HepG2 (cell line): ENCODE data around the gene SEC16A. TPM values are rescaled to one million over a fixed set of nuclear protein-coding genes. Genes with fewer than 3 reads are reported as not detected.
A peak's percentile ranks its signal among the peaks of the same experiment; 100 is the strongest.

Experiments used
- ATAC-seq: fragments of 200-7000 bp; cut with Tn5 transposase; 3 replicates; pipeline ENCODE4 v1.9.1; 2020; ENCODE audit warnings: mild to moderate bottlenecking, moderate library complexity
- BruUV-seq: library from RNA; stranded (reverse); fragments of 400-500 nt; replicated peaks from 2 replicates; lab custom pipeline; 2021; lab: Mats Ljungman, UMichigan
- CTCF ChIA-PET: fragments of 300-600 bp; formaldehyde crosslinking; extraction: SDS; loops from one replicate; lab custom pipeline; 2021; ENCODE audit warnings: low total read pairs, inconsistent platforms, low intra/inter-chr PET ratio; lab: Yijun Ruan, JAX
- POLR2A ChIA-PET: fragments of 350-600 bp; sonication (Branson Sonifier 250); formaldehyde crosslinking; loops from one replicate; lab custom pipeline; 2020; ENCODE audit warnings: antibody characterized with exemption, inconsistent platforms; lab: Yijun Ruan, JAX
- DNase-seq: peaks from one replicate; pipeline ENCODE4 v3.0.0-alpha.2; 2015; ENCODE audit warnings: low spot score
- FAIRE-seq: peaks from 3 replicates; lab custom pipeline; 2011; peaks lifted over from hg19 to GRCh38; lab: Jason Lieb, UNC
- H2AFZ ChIP-seq: one replicate; pipeline ENCODE4 v1.6.1; 2011; ENCODE audit warnings: low read length, inconsistent platforms
- H3K27ac ChIP-seq: fragments of 300-600 bp; 3 replicates; pipeline ENCODE4 v1.8.0; 2011; ENCODE audit warnings: mixed run types, mild to moderate bottlenecking, mixed read lengths, low read length, inconsistent platforms; ENCODE audit not compliant: insufficient read depth; ENCODE audit errors: extremely low read length
- H3K27me3 ChIP-seq, 2 experiments: fragments of 200-600 bp in 1 of 2; 2 replicates in 1 of 2; 3 replicates in 1 of 2; pipeline versions ENCODE4 v1.6.0 to v1.8.0; 2011; ENCODE audit warnings: low read length in 2 of 2, mild to moderate bottlenecking in 2 of 2, moderate library complexity in 2 of 2, inconsistent platforms in 1 of 2; ENCODE audit not compliant: insufficient read depth in 2 of 2, control insufficient read depth in 1 of 2
- H3K36me3 ChIP-seq, 2 experiments: fragments of 200-600 bp in 1 of 2; replicated peaks in 1 of 2; 2 replicates in 1 of 2; 3 replicates in 1 of 2; pipeline versions ENCODE4 v1.5.1 to v1.8.0; 2011; ENCODE audit warnings: low read length in 2 of 2, inconsistent platforms in 1 of 2; ENCODE audit not compliant: insufficient read depth in 2 of 2, control insufficient read depth in 1 of 2
- H3K4me1 ChIP-seq: 2 replicates; pipeline ENCODE4 v1.5.1; 2012; ENCODE audit warnings: low read length, inconsistent platforms; ENCODE audit not compliant: insufficient read depth
- H3K4me2 ChIP-seq: 2 replicates; pipeline ENCODE4 v1.6.0; 2011; ENCODE audit warnings: low read depth, low read length, inconsistent platforms
- H3K4me3 ChIP-seq, 3 experiments: fragments of 200-600 bp in 1 of 3; sonication (generic), shearing (Covaris generic) in 1 of 3; replicated peaks in 1 of 3; 2 replicates each; pipeline ENCODE4 v1.5.1; 2011 to 2016; ENCODE audit warnings: low read length in 3 of 3, inconsistent platforms in 2 of 3, low read depth in 2 of 3, mild to moderate bottlenecking in 2 of 3, control low read depth in 1 of 3, mixed read lengths in 1 of 3; ENCODE audit not compliant: insufficient read depth in 1 of 3
- H3K79me2 ChIP-seq: one replicate; pipeline ENCODE4 v1.6.1; 2011; ENCODE audit warnings: low read length, inconsistent platforms; ENCODE audit not compliant: insufficient read depth
- H3K9ac ChIP-seq: 2 replicates; pipeline ENCODE4 v1.6.0; 2011; ENCODE audit warnings: mild to moderate bottlenecking, low read depth, low read length, inconsistent platforms; ENCODE audit not compliant: insufficient read depth
- H3K9me3 ChIP-seq: 2 replicates; pipeline ENCODE4 v1.5.1; 2012; ENCODE audit warnings: mild to moderate bottlenecking, low read length
- H4K20me1 ChIP-seq: 2 replicates; pipeline ENCODE4 v1.6.0; 2011; ENCODE audit warnings: inconsistent platforms, mild to moderate bottlenecking, low read length, moderate library complexity; ENCODE audit not compliant: insufficient read depth
- AGO2 ChIP-seq: fragments of 200-400 bp; formaldehyde crosslinking; optimal IDR thresholded peaks from 2 replicates; pipeline ENCODE3; 2017; ENCODE audit warnings: mild to moderate bottlenecking, low read depth, low read length, moderate library complexity
- IRF9 ChIP-seq: sonication (generic); formaldehyde crosslinking; IDR thresholded peaks from 2 replicates; pipeline ENCODE4 v1.8.0; 2022; ENCODE audit warnings: missing genetic modification reagents, mild to moderate bottlenecking, borderline replicate concordance
- MNT ChIP-seq: fragments of 450-650 bp; IDR thresholded peaks from 2 replicates; pipeline ENCODE4 v1.6.1; 2016
- RBFOX2 ChIP-seq: fragments of 200-400 bp; formaldehyde crosslinking; IDR thresholded peaks from 2 replicates; pipeline ENCODE4 v1.6.1; 2017; ENCODE audit warnings: low read depth, mild to moderate bottlenecking, low read length
- RBM39 ChIP-seq: fragments of 200-400 bp; formaldehyde crosslinking; IDR thresholded peaks from one replicate; pipeline ENCODE4 v1.6.1; 2018; ENCODE audit warnings: antibody characterized with exemption, mild to moderate bottlenecking, low read depth, low read length; ENCODE audit not compliant: poor library complexity, severe bottlenecking
- SMARCC2 ChIP-seq: fragments of 450-650 bp; IDR thresholded peaks from 2 replicates; pipeline ENCODE4 v1.6.1; 2017; ENCODE audit warnings: antibody characterized with exemption, mild to moderate bottlenecking
- ZBTB8A ChIP-seq: sonication (generic); formaldehyde crosslinking; IDR thresholded peaks from 2 replicates; pipeline ENCODE4 v1.4.0; 2020; ENCODE audit warnings: mild to moderate bottlenecking, low read depth, missing genetic modification reagents, borderline replicate concordance
- ZMYM3 ChIP-seq: sonication (generic); formaldehyde crosslinking; IDR thresholded peaks from 2 replicates; pipeline ENCODE4 v1.5.1; 2020; ENCODE audit warnings: mild to moderate bottlenecking, missing genetic modification reagents
- ZNF441 ChIP-seq: sonication (generic); formaldehyde crosslinking; IDR thresholded peaks from 2 replicates; pipeline ENCODE4 v1.7.0; 2021; ENCODE audit warnings: missing genetic modification reagents, borderline replicate concordance
- ZNF784 ChIP-seq: sonication (generic); formaldehyde crosslinking; IDR thresholded peaks from 2 replicates; pipeline ENCODE4 v1.5.1; 2020; ENCODE audit warnings: missing genetic modification reagents, mild to moderate bottlenecking, borderline replicate concordance
- ZSCAN29 ChIP-seq: sonication (generic); formaldehyde crosslinking; conservative IDR thresholded peaks from 2 replicates; pipeline ENCODE4 v1.4.0; 2020; ENCODE audit warnings: mild to moderate bottlenecking, missing genetic modification reagents
- WGBS: methylation state at CpG from one replicate; pipeline ENCODE4 v1.1.6; 2017; ENCODE audit warnings: low lambda C conversion rate; 5-methylcytosine and 5-hydroxymethylcytosine counted together
- in situ Hi-C: cut with HindIII; loops from 2 replicates; pipeline ENCODE4 v1.10.0; 2017; ENCODE audit warnings: low pct_unique_long_range_greater_than_20kb; ENCODE audit not compliant: extremely low pct_ligation_motif_present
- intact Hi-C: fragments of 100-400 bp; cut with micrococcal nuclease; formaldehyde crosslinking; loops from one replicate; pipeline ENCODE4 v1.10.0; 2022; ENCODE audit not compliant: unreplicated experiment
- polyA plus RNA-seq, 8 experiments: library from polyadenylated mRNA; depleted of rRNA in 3 of 8; stranded (reverse) in 7 of 8; unstranded in 1 of 8; fragments of >200 nt; fragmentation: Illumina TruSeq in 4 of 8; extraction: Trizol in 4 of 8; gene quantifications; 2 replicates each; pipeline versions ENCODE4 v1.2.1 to v1.2.3, GENCODE V29; 2011 to 2016; ENCODE audit warnings: low read depth in 4 of 8, missing spikeins in 1 of 8, mixed read lengths in 1 of 8; ENCODE audit not compliant: insufficient read depth in 1 of 8
- total RNA-seq, 5 experiments: library from RNA; depleted of rRNA; stranded (reverse); fragments of >200 nt; fragmentation: Illumina TruSeq; extraction: Trizol; gene quantifications; 2 replicates each; pipeline ENCODE4 v1.2.3, GENCODE V29; 2016; ENCODE audit warnings: low read depth in 1 of 5

Gene SEC16A
- total and polyA plus RNA-seq, 2 of the 13 experiments (the other 11 are each of a cell fraction or from before 2014, with no cell fraction given): 15.9 to 18.9 TPM

- in situ Hi-C loops: no loop called here
- Histone ChIP-seq H3K9ac (no peak overlapping the region), H3K4me3 (no peak overlapping the region), H3K36me3 (peaks cover 31 to 62% of the 10 kb centered on the region in 2 experiments), H3K9me3 (no peaks in the 10 kb centered on the region)
- FAIRE-seq: no peak
- peak; percentile 38 for TF ChIP-seq AGO2
- TF ChIP-seq RBFOX2: peak; percentile 63
- TF ChIP-seq ZNF441 (CRISPR knock-in tag): no peak
- TF ChIP-seq, all 625 proteins: peak for 2
- Histone ChIP-seq H3K27me3 (no peaks in the 10 kb centered on the region), H3K27ac (no peak overlapping the region), H3K79me2 (no peaks in the 10 kb centered on the region), H3K4me1 (no peaks in the 10 kb centered on the region), H2AFZ (no peak overlapping the region), H4K20me1 (no peaks in the 10 kb centered on the region), H3K4me2 (no peak overlapping the region)
- ChIA-PET POLR2A (no interaction called here), CTCF (no interaction called here)
- BruUV-seq: no TSS peak
- no peak for DNase-seq
- ATAC-seq: no peak
- 100% methylated on average over 11 of the region's 21 CpGs for WGBS
- intact Hi-C loops: no loop called here
These were observed 61.0 kb downstream of the SEC16A start for GRCh38 chr9:136421791-136422190.

- Histone ChIP-seq H3K4me1 (no peaks in the 10 kb centered on the region), H3K4me2 (no peak overlapping the region), H3K9ac (no peak overlapping the region), H3K79me2 (peaks cover under 1% of the 10 kb centered on the region), H3K4me3 (no peak overlapping the region), H3K9me3 (no peaks in the 10 kb centered on the region), H3K36me3 (peaks cover 43 to 79% of the 10 kb centered on the region in 2 experiments), H2AFZ (no peak overlapping the region), H4K20me1 (no peaks in the 10 kb centered on the region), H3K27ac (no peak overlapping the region), H3K27me3 (no peaks in the 10 kb centered on the region)
- no peak for TF ChIP-seq IRF9
- no peak for TF ChIP-seq MNT
- no peak for TF ChIP-seq ZSCAN29
- no peak for TF ChIP-seq ZMYM3 (CRISPR knock-in tag)
- TF ChIP-seq ZBTB8A (CRISPR knock-in tag): no peak
- no peak for TF ChIP-seq RBM39
- TF ChIP-seq ZNF784 (CRISPR knock-in tag): no peak
- TF ChIP-seq SMARCC2: no peak
- DNase-seq: no peak
- in situ Hi-C loops: no loop called here
- ChIA-PET POLR2A (no interaction called here), CTCF (no interaction called here)
- intact Hi-C loops: no loop called here
- no peak for ATAC-seq
- BruUV-seq: no TSS peak
- 95% methylated on average over 8 of the region's 12 CpGs for WGBS
- FAIRE-seq: no peak
These were observed 63.8 kb downstream of the SEC16A start for GRCh38 chr9:136419092-136419420.
